Lower leg skin (tissue), 4 donors: ENCODE measurements around the gene EGFLAM. TPM values are rescaled to one million over a fixed set of nuclear protein-coding genes. Genes with fewer than 3 reads are reported as not detected.
"Not testable (repeated sequence)": the region's sequence is repeated elsewhere in the genome, so short reads cannot be mapped to it uniquely, and the experiment has no call there.

Experiments
- DNase-seq, 2 donors: peaks; one replicate each; pipeline ENCODE4 v3.0.0-alpha.2; 2019; ENCODE audit warnings: low spot score in 2 of 2
- H3K4me3 ChIP-seq: fragments of 200-600 bp; sonication (generic); 2 replicates; pipeline ENCODE4 v1.5.1; 2017; ENCODE audit warnings: mild to moderate bottlenecking, low read depth; ENCODE audit not compliant: poor library complexity, severe bottlenecking
- CTCF ChIP-seq, 3 donors: fragments of 450-650 bp; IDR thresholded peaks; one replicate each; pipeline ENCODE4 v1.5.1; 2016; ENCODE audit warnings: antibody characterized with exemption in 3 of 3, mild to moderate bottlenecking in 3 of 3, moderate library complexity in 2 of 3
- POLR2A ChIP-seq, 2 donors: fragments of 450-650 bp; IDR thresholded peaks; one replicate each; pipeline ENCODE4 v1.6.1; 2016 to 2017; ENCODE audit warnings: antibody characterized with exemption in 2 of 2, mild to moderate bottlenecking in 1 of 2, moderate library complexity in 1 of 2
- WGBS, 2 donors: methylation state at CpG; one replicate each; pipeline ENCODE4 v1.1.5; 2018; 5-methylcytosine and 5-hydroxymethylcytosine counted together
- intact Hi-C: fragments of 100-400 bp; cut with DNase I; formaldehyde crosslinking; loops from one replicate; pipeline ENCODE4 v1.15.0; 2023; ENCODE audit warnings: low total_unique reads
- total RNA-seq, 4 donors: library from RNA; depleted of rRNA; stranded (reverse); fragments of >200 nt; gene quantifications; one replicate each; pipeline ENCODE4 v1.1.0, GENCODE V29; 2016

EGFLAM gene
- total RNA-seq, 4 donors from 2014 or later: 0.72 to 4.4 (median 2.7) TPM

DNA sequence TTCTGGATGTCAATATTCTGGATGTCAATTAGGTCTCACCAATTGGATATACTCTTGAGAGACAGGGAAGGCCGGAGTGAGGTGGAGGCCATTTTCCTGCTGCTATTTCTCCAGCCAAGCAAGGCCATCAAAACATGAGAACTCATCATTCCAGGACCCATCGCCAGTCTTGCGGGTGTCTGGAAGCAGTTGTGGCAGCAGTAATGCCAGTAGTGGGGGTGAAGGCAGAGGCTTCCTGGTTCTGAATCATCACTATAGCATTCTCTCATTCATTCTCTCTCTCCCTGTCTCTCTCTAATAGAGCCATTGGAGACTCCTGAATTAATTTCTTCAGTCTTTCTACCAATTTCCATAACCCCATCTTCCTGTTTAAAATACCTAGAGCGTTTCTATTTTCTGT is 71.8 kb downstream of the EGFLAM start:
- TF ChIP-seq POLR2A (IDR thresholded peaks at IDR 0.05) (no peak), CTCF (IDR thresholded peaks at IDR 0.05) (no peak)
- intact Hi-C loops: no loop called here
- no peak for DNase-seq
- no peak overlapping the region for H3K4me3 ChIP-seq
- whole genome bisulfite sequencing, 2 donors: 81 to 88% methylated on average over 4 of the region's 4 CpGs

DNA sequence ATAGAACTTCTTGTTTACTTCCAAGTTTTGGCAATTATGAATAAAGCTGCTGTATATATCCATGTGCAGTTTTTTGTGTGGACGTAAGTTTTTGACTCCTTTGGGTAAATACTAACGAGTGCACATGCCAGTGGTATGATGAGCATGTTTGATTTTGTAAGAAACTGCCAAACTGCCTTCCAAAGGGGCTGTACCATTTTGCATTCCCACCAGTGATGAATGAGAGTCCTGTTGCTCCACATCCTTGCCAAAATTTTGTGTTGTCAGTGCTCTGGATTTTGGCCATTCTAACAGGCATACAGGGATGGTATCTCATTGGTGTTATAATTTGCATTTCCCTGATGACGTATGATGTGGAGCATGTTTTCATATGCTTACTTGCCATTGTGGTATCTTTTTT is 73.5 kb downstream of the EGFLAM start:
- 64 to 75% methylated on average over 3 of the region's 3 CpGs for WGBS, 2 donors
- DNase-seq: no peak
- H3K4me3 ChIP-seq: no peak overlapping the region
- TF ChIP-seq CTCF (IDR thresholded peaks at IDR 0.05) (no peak), POLR2A (IDR thresholded peaks at IDR 0.05) (no peak)
- intact Hi-C loops: no loop called here

DNA sequence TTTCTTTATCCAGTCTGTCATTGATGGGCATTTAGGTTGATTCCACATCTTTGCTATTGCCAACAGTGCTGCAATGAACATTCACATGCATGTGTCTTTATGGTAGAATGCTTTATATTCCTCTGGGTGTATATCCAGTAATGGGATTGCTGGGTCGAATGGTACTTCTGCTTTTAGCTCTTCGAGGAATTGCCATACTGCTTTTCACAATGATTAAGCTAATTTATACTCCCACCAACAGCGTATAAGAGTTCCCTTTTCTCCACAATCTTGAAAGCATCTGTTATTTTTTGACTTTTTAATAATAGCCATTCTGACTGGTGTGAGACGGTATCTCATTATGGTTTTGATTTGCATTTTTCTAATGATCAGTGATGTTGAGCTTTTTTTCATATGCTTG is 74.8 kb downstream of the EGFLAM start:
- 81 to 87% methylated on average over 4 of the region's 4 CpGs for WGBS, 2 donors
- DNase-seq, H3K4me3 ChIP-seq, intact Hi-C loops: not testable (repeated sequence)

DNA sequence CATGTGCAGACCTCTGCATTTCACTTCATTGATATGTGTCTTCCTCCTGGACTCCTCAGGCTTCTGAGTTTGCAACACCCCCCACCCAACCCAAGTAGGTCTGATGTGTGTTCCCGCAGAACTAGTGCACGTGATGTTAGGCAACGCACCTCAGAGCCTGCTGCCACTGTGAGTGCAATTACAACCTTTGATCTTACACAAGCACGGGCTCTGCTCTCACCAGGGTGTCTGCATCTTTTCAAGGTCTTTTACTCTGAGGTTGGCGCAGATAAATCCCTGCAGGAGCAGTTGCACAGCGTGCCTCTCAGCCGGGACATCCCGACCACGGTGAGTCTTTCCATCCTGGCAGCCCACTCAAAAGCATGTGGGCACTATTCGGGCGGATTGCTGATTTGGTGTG is 80.1 kb downstream of the EGFLAM start:
- intact Hi-C loops: no loop called here
- 74 to 78% methylated on average over 11 of the region's 11 CpGs for WGBS, 2 donors
- DNase-seq: no peak
- TF ChIP-seq CTCF (IDR thresholded peaks at IDR 0.05) (no peak), POLR2A (IDR thresholded peaks at IDR 0.05) (no peak)
- no peak overlapping the region for H3K4me3 ChIP-seq

GRCh38 chr5:38339446-38339845 is 81.1 kb downstream of the EGFLAM start:
- no peak overlapping the region for H3K4me3 ChIP-seq
- no peak for DNase-seq
- WGBS, 2 donors: 66 to 70% methylated on average over 3 of the region's 3 CpGs
- intact Hi-C loops: no loop called here
- TF ChIP-seq POLR2A (IDR thresholded peaks at IDR 0.05): no peak
- TF ChIP-seq CTCF (IDR thresholded peaks at IDR 0.05): no peak

- TF ChIP-seq POLR2A (IDR thresholded peaks at IDR 0.05): no peak
- TF ChIP-seq CTCF (IDR thresholded peaks at IDR 0.05): no peak
- intact Hi-C loops: no loop called here
- 74 to 79% methylated on average over 5 of the region's 5 CpGs for WGBS, 2 donors
- no peak overlapping the region for H3K4me3 ChIP-seq
- DNase-seq: no peak
Measured at GRCh38 chr5:38341056-38341455, 82.7 kb downstream of the EGFLAM start.
